HepG2 (cell line): ENCODE results near the gene ERP44. TPM values are rescaled to one million over a fixed set of nuclear protein-coding genes. Genes with fewer than 3 reads are reported as not detected.
A peak's percentile ranks its signal among the peaks of the same experiment; 100 is the strongest.

Experiments used
- FOXA1 ChIP-seq, 2 experiments: fragments of 450-650 bp in 1 of 2; sonication (generic) in 1 of 2; formaldehyde crosslinking in 1 of 2; IDR thresholded peaks; 2 replicates each; pipeline versions ENCODE4 v1.4.0 to v1.6.1; 2016 to 2020; ENCODE audit warnings: missing genetic modification reagents in 1 of 2
- FOXK1 ChIP-seq: sonication (generic); formaldehyde crosslinking; IDR thresholded peaks from 2 replicates; pipeline ENCODE4 v1.4.0; 2020; ENCODE audit warnings: low read depth, missing genetic modification reagents, borderline replicate concordance
- HCFC1 ChIP-seq: fragments of 150-350 bp; IDR thresholded peaks from 2 replicates; pipeline ENCODE4 v1.6.1; 2014; ENCODE audit warnings: low read depth, low read length
- IRF2 ChIP-seq: IDR thresholded peaks from 2 replicates; pipeline ENCODE4 v1.6.1; 2018; ENCODE audit warnings: missing genetic modification reagents, missing compliant biosample characterization
- KDM1A ChIP-seq: IDR thresholded peaks from 2 replicates; pipeline ENCODE4 v1.6.1; 2016; ENCODE audit warnings: missing compliant biosample characterization
- KDM5B ChIP-seq: sonication (generic); formaldehyde crosslinking; IDR thresholded peaks from 2 replicates; pipeline ENCODE4 v1.4.0; 2020; ENCODE audit warnings: missing genetic modification reagents, mild to moderate bottlenecking, borderline replicate concordance
- NFYB ChIP-seq: sonication (generic); formaldehyde crosslinking; IDR thresholded peaks from 2 replicates; pipeline ENCODE4 v1.4.0; 2020; ENCODE audit warnings: missing genetic modification reagents
- PPARG ChIP-seq: conservative IDR thresholded peaks from 2 replicates; pipeline ENCODE4 v1.6.1; 2016; ENCODE audit warnings: missing biosample characterization, missing genetic modification reagents
- SRSF4 ChIP-seq: fragments of 200-400 bp; formaldehyde crosslinking; IDR thresholded peaks from one replicate; pipeline ENCODE4 v1.6.1; 2018; ENCODE audit warnings: mild to moderate bottlenecking, low read depth, low read length, moderate library complexity; ENCODE audit not compliant: poor library complexity, severe bottlenecking
- ZFP1 ChIP-seq: IDR thresholded peaks from 2 replicates; pipeline ENCODE4 v1.6.1; 2016
- ZFP41 ChIP-seq: sonication (generic); formaldehyde crosslinking; IDR thresholded peaks from 2 replicates; pipeline ENCODE4 v1.4.0; 2020; ENCODE audit warnings: mild to moderate bottlenecking, missing genetic modification reagents, borderline replicate concordance
- ZNF83 ChIP-seq: sonication (generic); formaldehyde crosslinking; IDR thresholded peaks from 2 replicates; pipeline ENCODE4 v1.4.0; 2020; ENCODE audit warnings: missing genetic modification reagents, mild to moderate bottlenecking, borderline replicate concordance
- ZSCAN29 ChIP-seq: sonication (generic); formaldehyde crosslinking; conservative IDR thresholded peaks from 2 replicates; pipeline ENCODE4 v1.4.0; 2020; ENCODE audit warnings: mild to moderate bottlenecking, missing genetic modification reagents
- polyA plus RNA-seq, 8 experiments: library from polyadenylated mRNA; depleted of rRNA in 3 of 8; stranded (reverse) in 7 of 8; unstranded in 1 of 8; fragments of >200 nt; fragmentation: Illumina TruSeq in 4 of 8; extraction: Trizol in 4 of 8; gene quantifications; 2 replicates each; pipeline versions ENCODE4 v1.2.1 to v1.2.3, GENCODE V29; 2011 to 2016; ENCODE audit warnings: low read depth in 4 of 8, missing spikeins in 1 of 8, mixed read lengths in 1 of 8; ENCODE audit not compliant: insufficient read depth in 1 of 8
- total RNA-seq, 5 experiments: library from RNA; depleted of rRNA; stranded (reverse); fragments of >200 nt; fragmentation: Illumina TruSeq; extraction: Trizol; gene quantifications; 2 replicates each; pipeline ENCODE4 v1.2.3, GENCODE V29; 2016; ENCODE audit warnings: low read depth in 1 of 5
- TF ChIP-seq, protein P1 (sequence below), 2 experiments: sonication (generic) in 1 of 2; formaldehyde crosslinking in 1 of 2; IDR thresholded peaks; 2 replicates each; pipeline versions ENCODE4 v1.4.0 to v1.6.1; 2016 to 2020; ENCODE audit warnings: borderline replicate concordance in 1 of 2, low read depth in 1 of 2, mild to moderate bottlenecking in 1 of 2, missing genetic modification reagents in 1 of 2
- TF ChIP-seq, protein P2 (sequence below): sonication (generic); formaldehyde crosslinking; IDR thresholded peaks from 2 replicates; pipeline ENCODE4 v1.4.0; 2020; ENCODE audit warnings: mild to moderate bottlenecking, missing genetic modification reagents
- TF ChIP-seq, protein P3 (sequence below): sonication (generic); formaldehyde crosslinking; IDR thresholded peaks from 2 replicates; pipeline ENCODE4 v1.8.0; 2022; ENCODE audit warnings: mild to moderate bottlenecking, missing genetic modification reagents, moderate library complexity
- TF ChIP-seq, protein P4 (sequence below): sonication (generic); formaldehyde crosslinking; IDR thresholded peaks from 2 replicates; pipeline ENCODE4 v1.4.0; 2020; ENCODE audit warnings: missing genetic modification reagents

ERP44 gene
- total and polyA plus RNA-seq, 2 of the 13 experiments (the other 11 are each of a cell fraction or from before 2014, with no cell fraction given) = 8.9 to 13.8 TPM

DNA sequence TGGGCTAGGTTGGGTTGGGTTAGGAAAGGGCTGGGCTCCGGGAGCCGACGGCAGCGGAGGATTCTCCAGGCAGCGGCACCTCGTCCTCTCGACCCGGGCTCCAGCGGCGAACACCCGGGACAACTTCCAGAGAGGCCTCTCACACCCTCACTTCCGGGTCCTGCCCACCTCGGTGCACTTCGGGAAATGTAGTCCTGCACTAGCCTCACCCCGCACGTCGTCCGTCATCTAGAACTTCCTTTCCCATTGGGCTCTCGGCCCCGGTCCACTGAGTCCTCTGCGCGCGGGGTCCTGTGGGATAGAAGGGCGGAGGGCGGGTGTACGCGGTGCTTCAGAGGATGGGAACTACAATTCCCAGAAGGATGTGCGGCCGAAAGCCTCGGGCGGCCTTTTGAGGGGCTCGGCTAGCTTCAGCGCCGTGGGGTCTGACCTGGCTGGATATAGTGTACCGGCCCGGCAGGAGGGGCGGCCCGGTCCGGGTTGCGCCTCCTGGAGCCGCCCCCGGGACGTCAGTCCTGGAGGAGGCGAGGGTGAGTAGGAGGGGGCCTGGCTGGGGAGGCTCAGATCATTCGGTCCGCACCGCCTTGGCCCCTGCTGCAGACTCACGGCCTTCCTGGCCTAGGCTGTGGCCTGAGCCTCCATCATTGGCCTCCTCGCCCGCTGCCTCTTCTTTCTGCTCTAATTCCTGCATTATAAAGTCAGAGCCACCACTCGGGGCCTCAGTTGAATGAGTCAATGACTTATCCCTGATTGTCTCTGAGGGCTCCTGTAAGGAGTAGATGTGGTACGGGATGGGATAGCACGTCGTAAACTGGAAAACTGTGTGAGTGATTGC, at the start of gene ERP44, which contains the start of gene INVS (continued):
- no peak; the same call in 1 of the 2 replicates for TF ChIP-seq ZFP1
- no peak for TF ChIP-seq FOXA1 (IDR thresholded peaks at IDR 0.05)
- no peak for TF ChIP-seq FOXA1 (CRISPR knock-in tag; IDR thresholded peaks at IDR 0.05)
- no peak for TF ChIP-seq ZFP41 (CRISPR knock-in tag)
- peak; percentile 75; the same call in 1 of the 2 replicates for TF ChIP-seq FOXK1 (CRISPR knock-in tag)
- TF ChIP-seq SRSF4 = no peak
- TF ChIP-seq ZNF83 (CRISPR knock-in tag) = 0 out of 2 replicates have a peak, but pooled peaks have one; percentile 10
- TF ChIP-seq, protein P1, sequence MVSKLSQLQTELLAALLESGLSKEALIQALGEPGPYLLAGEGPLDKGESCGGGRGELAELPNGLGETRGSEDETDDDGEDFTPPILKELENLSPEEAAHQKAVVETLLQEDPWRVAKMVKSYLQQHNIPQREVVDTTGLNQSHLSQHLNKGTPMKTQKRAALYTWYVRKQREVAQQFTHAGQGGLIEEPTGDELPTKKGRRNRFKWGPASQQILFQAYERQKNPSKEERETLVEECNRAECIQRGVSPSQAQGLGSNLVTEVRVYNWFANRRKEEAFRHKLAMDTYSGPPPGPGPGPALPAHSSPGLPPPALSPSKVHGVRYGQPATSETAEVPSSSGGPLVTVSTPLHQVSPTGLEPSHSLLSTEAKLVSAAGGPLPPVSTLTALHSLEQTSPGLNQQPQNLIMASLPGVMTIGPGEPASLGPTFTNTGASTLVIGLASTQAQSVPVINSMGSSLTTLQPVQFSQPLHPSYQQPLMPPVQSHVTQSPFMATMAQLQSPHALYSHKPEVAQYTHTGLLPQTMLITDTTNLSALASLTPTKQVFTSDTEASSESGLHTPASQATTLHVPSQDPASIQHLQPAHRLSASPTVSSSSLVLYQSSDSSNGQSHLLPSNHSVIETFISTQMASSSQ (IDR thresholded peaks at IDR 0.05; ENCODE audit: low read depth) = peak; percentile 46; the same call in 1 of the 2 replicates
- TF ChIP-seq, protein P1 (CRISPR knock-in tag; IDR thresholded peaks at IDR 0.05; ENCODE audit: borderline replicate concordance) = no peak
- TF ChIP-seq, protein P2, sequence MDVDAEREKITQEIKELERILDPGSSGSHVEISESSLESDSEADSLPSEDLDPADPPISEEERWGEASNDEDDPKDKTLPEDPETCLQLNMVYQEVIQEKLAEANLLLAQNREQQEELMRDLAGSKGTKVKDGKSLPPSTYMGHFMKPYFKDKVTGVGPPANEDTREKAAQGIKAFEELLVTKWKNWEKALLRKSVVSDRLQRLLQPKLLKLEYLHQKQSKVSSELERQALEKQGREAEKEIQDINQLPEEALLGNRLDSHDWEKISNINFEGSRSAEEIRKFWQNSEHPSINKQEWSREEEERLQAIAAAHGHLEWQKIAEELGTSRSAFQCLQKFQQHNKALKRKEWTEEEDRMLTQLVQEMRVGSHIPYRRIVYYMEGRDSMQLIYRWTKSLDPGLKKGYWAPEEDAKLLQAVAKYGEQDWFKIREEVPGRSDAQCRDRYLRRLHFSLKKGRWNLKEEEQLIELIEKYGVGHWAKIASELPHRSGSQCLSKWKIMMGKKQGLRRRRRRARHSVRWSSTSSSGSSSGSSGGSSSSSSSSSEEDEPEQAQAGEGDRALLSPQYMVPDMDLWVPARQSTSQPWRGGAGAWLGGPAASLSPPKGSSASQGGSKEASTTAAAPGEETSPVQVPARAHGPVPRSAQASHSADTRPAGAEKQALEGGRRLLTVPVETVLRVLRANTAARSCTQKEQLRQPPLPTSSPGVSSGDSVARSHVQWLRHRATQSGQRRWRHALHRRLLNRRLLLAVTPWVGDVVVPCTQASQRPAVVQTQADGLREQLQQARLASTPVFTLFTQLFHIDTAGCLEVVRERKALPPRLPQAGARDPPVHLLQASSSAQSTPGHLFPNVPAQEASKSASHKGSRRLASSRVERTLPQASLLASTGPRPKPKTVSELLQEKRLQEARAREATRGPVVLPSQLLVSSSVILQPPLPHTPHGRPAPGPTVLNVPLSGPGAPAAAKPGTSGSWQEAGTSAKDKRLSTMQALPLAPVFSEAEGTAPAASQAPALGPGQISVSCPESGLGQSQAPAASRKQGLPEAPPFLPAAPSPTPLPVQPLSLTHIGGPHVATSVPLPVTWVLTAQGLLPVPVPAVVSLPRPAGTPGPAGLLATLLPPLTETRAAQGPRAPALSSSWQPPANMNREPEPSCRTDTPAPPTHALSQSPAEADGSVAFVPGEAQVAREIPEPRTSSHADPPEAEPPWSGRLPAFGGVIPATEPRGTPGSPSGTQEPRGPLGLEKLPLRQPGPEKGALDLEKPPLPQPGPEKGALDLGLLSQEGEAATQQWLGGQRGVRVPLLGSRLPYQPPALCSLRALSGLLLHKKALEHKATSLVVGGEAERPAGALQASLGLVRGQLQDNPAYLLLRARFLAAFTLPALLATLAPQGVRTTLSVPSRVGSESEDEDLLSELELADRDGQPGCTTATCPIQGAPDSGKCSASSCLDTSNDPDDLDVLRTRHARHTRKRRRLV = peak; percentile 88
- no peak for TF ChIP-seq PPARG (CRISPR knock-in tag)
- peak; percentile 97 for TF ChIP-seq HCFC1
- TF ChIP-seq, protein P3, sequence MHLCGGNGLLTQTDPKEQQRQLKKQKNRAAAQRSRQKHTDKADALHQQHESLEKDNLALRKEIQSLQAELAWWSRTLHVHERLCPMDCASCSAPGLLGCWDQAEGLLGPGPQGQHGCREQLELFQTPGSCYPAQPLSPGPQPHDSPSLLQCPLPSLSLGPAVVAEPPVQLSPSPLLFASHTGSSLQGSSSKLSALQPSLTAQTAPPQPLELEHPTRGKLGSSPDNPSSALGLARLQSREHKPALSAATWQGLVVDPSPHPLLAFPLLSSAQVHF (CRISPR knock-in tag) = no peak
- TF ChIP-seq, protein P4, sequence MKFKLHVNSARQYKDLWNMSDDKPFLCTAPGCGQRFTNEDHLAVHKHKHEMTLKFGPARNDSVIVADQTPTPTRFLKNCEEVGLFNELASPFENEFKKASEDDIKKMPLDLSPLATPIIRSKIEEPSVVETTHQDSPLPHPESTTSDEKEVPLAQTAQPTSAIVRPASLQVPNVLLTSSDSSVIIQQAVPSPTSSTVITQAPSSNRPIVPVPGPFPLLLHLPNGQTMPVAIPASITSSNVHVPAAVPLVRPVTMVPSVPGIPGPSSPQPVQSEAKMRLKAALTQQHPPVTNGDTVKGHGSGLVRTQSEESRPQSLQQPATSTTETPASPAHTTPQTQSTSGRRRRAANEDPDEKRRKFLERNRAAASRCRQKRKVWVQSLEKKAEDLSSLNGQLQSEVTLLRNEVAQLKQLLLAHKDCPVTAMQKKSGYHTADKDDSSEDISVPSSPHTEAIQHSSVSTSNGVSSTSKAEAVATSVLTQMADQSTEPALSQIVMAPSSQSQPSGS (CRISPR knock-in tag) = no peak
- peak; percentile 83; the same call in 1 of the 2 replicates for TF ChIP-seq IRF2
- no peak; the same call in 1 of the 2 replicates for TF ChIP-seq KDM1A (CRISPR knock-in tag)
- TF ChIP-seq NFYB = peak; percentile 71
- peak; percentile 83 for TF ChIP-seq KDM5B (CRISPR knock-in tag)
- no peak for TF ChIP-seq ZSCAN29 (CRISPR knock-in tag)
